Spleen (tissue), 11 donors: Measurements from ENCODE around the gene F13B. TPM values are rescaled to one million over a fixed set of nuclear protein-coding genes. Genes with fewer than 3 reads are reported as not detected.

Experiments used
- DNase-seq: peaks from one replicate; pipeline ENCODE4 v3.0.0-alpha.2; 2020
- H3K27ac ChIP-seq, 8 donors: fragments of 200-600 bp; sonication (generic) in 7 of 8; 1 replicate in 4 of 8; 2 replicates in 4 of 8; pipeline versions ENCODE4 v1.5.0 to v1.8.0; 2016 to 2021; ENCODE audit warnings: inconsistent platforms in 4 of 8, mild to moderate bottlenecking in 4 of 8, moderate library complexity in 1 of 8
- H3K27me3 ChIP-seq, 7 donors: fragments of 200-600 bp; sonication (generic) in 6 of 7; replicated peaks in 1 of 7; 1 replicate in 4 of 7; 2 replicates in 3 of 7; pipeline versions ENCODE4 v1.5.0 to v1.8.0; 2016 to 2021; ENCODE audit warnings: inconsistent platforms in 3 of 7, mild to moderate bottlenecking in 1 of 7
- H3K36me3 ChIP-seq, 6 donors: fragments of 200-600 bp; sonication (generic) in 5 of 6; 1 replicate in 4 of 6; 2 replicates in 2 of 6; pipeline versions ENCODE4 v1.5.0 to v1.8.0; 2016 to 2021; ENCODE audit warnings: inconsistent platforms in 2 of 6
- H3K4me1 ChIP-seq, 6 donors: fragments of 200-600 bp; sonication (generic) in 5 of 6; 1 replicate in 3 of 6; 2 replicates in 3 of 6; pipeline versions ENCODE4 v1.5.0 to v1.8.0; 2016 to 2021; ENCODE audit warnings: inconsistent platforms in 3 of 6
- H3K4me3 ChIP-seq, 8 donors: fragments of 200-600 bp; sonication (generic) in 7 of 8; 1 replicate in 4 of 8; 2 replicates in 4 of 8; pipeline versions ENCODE4 v1.5.0 to v1.8.0; 2016 to 2021; ENCODE audit warnings: inconsistent platforms in 4 of 8, mild to moderate bottlenecking in 4 of 8, moderate library complexity in 2 of 8
- H3K9me3 ChIP-seq, 8 donors: fragments of 200-600 bp; sonication (generic) in 7 of 8; 1 replicate in 4 of 8; 2 replicates in 4 of 8; pipeline versions ENCODE4 v1.5.0 to v1.8.0; 2016 to 2021; ENCODE audit warnings: inconsistent platforms in 4 of 8
- POLR2A ChIP-seq, 3 donors: fragments of 450-650 bp; IDR thresholded peaks; one replicate each; pipeline ENCODE4 v1.5.1; 2017; ENCODE audit warnings: antibody characterized with exemption in 3 of 3, mild to moderate bottlenecking in 1 of 3
- POLR2AphosphoS5 ChIP-seq, 3 donors: sonication (generic); formaldehyde crosslinking; IDR thresholded peaks; one replicate each; pipeline ENCODE4 v1.5.1; 2017; ENCODE audit warnings: antibody characterized with exemption in 3 of 3
- WGBS, 5 donors: extraction: QIAGEN DNeasy Blood & Tissue Kit in 3 of 5; methylation state at CpG; one replicate each; pipeline versions ENCODE4 v1.1.5 to v1.1.7; 2013 to 2018; 5-methylcytosine and 5-hydroxymethylcytosine counted together
- intact Hi-C: fragments of 100-400 bp; cut with DNase I; formaldehyde crosslinking; loops from one replicate; pipeline ENCODE4 v1.15.0; 2023; ENCODE audit warnings: low total_unique reads
- polyA plus RNA-seq, 3 donors: library from polyadenylated mRNA; stranded (reverse); fragments of 200-250 nt; gene quantifications; one replicate each; pipeline ENCODE4 v1.2.1, GENCODE V29; 2013
- total RNA-seq, 7 donors: library from RNA; depleted of rRNA in 3 of 7; stranded (reverse); fragments of >200 nt in 3 of 7; fragmentation: NEBNext Ultra II Directional in 4 of 7; extraction: Animal tissue kit (Norgen Biotek cat#: 25700) in 4 of 7; gene quantifications; one replicate each; pipeline versions ENCODE4 v1.1.0 to v1.2.1, GENCODE V29; 2016 to 2021
- TF ChIP-seq, protein P1 (sequence below), 11 experiments: fragments of 200-600 bp in 7 of 11; fragments of 450-650 bp in 4 of 11; sonication (generic) in 4 of 11; IDR thresholded peaks in 8 of 11; conservative IDR thresholded peaks in 3 of 11; 1 replicate in 7 of 11; 2 replicates in 4 of 11; pipeline versions ENCODE4 v1.4.0 to v1.8.0; 2016 to 2021; ENCODE audit warnings: antibody characterized with exemption in 11 of 11, inconsistent platforms in 4 of 11, mild to moderate bottlenecking in 1 of 11
- donor health status: healthy with polysubstance abuse.
- donor health status: DM: no; HTN: no; CAD: no; lungs with moderate emphysema.
- donor health status: DM: no; HTN: no; CAD: no.
- donor health status: Bipolar disorder and iron deficiency.
- donor health status: healthy.
- donor health status: DM: no; HTN: no; CAD: no.
- donor health status: DM: yes; HTN: yes; CAD: no.

F13B gene
- total and polyA plus RNA-seq, 10 donors = not detected

DNA sequence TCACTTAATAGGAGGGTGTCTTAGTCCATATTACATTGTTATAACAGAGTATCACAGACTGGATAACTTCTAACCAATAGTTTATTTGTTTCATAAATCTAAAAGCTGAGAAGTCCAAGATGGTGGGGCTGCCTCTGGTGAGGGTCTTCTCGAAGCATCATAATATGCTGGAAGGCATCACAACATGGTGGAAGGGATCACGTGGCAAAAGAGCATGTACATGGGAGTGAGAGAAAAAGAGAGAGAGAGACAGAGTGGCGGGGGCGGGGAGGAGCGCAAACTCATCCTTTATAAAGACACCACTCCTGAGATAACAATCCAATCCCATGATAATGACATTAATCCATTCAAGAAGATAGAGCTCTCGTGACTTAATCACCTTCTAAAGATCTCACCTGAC lies 58.2 kb downstream of the F13B start:
- Histone ChIP-seq H3K36me3 (no peaks in the 10 kb centered on the region), H3K9me3 (peaks cover 0 to 17% (median 9%) of the 10 kb centered on the region in 8 donors), H3K27ac (no peak overlapping the region), H3K27me3 (no peaks in the 10 kb centered on the region), H3K4me3 (no peak overlapping the region), H3K4me1 (no peaks in the 10 kb centered on the region)
- WGBS, 5 donors = 84 to 94% (median 90%) methylated on average over 6 of the region's 6 CpGs
- no peak for DNase-seq
- intact Hi-C loops = no loop called here
- no peak for TF ChIP-seq POLR2A (IDR thresholded peaks at IDR 0.05)
- TF ChIP-seq POLR2AphosphoS5 (IDR thresholded peaks at IDR 0.05) = no peak
- TF ChIP-seq, protein P1, sequence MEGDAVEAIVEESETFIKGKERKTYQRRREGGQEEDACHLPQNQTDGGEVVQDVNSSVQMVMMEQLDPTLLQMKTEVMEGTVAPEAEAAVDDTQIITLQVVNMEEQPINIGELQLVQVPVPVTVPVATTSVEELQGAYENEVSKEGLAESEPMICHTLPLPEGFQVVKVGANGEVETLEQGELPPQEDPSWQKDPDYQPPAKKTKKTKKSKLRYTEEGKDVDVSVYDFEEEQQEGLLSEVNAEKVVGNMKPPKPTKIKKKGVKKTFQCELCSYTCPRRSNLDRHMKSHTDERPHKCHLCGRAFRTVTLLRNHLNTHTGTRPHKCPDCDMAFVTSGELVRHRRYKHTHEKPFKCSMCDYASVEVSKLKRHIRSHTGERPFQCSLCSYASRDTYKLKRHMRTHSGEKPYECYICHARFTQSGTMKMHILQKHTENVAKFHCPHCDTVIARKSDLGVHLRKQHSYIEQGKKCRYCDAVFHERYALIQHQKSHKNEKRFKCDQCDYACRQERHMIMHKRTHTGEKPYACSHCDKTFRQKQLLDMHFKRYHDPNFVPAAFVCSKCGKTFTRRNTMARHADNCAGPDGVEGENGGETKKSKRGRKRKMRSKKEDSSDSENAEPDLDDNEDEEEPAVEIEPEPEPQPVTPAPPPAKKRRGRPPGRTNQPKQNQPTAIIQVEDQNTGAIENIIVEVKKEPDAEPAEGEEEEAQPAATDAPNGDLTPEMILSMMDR (IDR thresholded peaks at IDR 0.05 in 8 of 11, conservative IDR thresholded peaks at IDR 0.05 in 3 of 11) = no peak

DNA sequence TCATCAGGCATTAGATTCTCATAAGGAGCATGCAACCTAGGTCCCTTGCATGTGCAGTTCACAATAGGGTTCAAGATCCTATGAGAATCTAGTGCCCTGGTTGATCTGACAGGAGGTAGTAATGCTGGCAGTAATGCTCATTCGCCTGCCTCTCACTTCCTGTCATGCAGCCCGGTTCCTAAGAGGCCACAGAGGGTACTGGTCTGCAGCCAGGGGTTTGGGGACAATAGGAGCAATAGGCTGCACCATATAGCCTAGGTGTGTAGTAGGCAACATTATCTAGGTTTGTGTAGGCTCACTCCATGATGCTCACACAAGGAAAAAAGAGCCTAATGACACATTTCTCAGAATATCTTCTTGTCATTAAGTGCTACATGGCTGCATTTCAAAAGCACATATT lies 63.9 kb downstream of the F13B start:
- WGBS, 5 donors = 45 to 90% (median 52%) methylated on average over 2 of the region's 2 CpGs
- intact Hi-C loops = no loop called here
- DNase-seq = no peak
- Histone ChIP-seq H3K27me3 (no peaks in the 10 kb centered on the region), H3K36me3 (no peaks in the 10 kb centered on the region), H3K4me1 (no peaks in the 10 kb centered on the region), H3K4me3 (no peak overlapping the region), H3K27ac (no peak overlapping the region), H3K9me3 (no peaks in the 10 kb centered on the region)
- TF ChIP-seq, protein P1 (IDR thresholded peaks at IDR 0.05 in 8 of 11, conservative IDR thresholded peaks at IDR 0.05 in 3 of 11) = no peak
- TF ChIP-seq POLR2A (IDR thresholded peaks at IDR 0.05) (no peak), POLR2AphosphoS5 (IDR thresholded peaks at IDR 0.05) (no peak)

DNA sequence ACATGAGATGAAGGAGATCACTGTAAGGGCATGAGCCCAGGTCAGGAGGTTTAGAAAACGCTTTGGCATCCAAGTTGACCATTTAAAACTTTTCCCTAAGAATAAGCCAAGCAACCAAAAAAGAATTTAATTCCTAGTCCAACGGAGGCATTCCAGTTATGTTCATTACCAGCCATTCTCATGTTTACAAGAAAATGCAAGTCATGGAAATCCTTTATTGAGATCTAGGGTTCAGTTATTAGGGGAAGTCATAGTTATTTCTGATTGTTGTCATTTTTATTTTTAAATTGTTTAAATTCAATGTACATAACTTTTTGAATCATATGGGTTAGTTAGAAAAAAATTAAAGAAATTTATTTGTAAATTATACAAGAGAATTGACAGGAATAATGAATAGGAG lies 65.2 kb downstream of the F13B start:
- no peak overlapping the region for H3K4me3 ChIP-seq
- H3K36me3 ChIP-seq = no peaks in the 10 kb centered on the region
- TF ChIP-seq, protein P1 (IDR thresholded peaks at IDR 0.05 in 8 of 11, conservative IDR thresholded peaks at IDR 0.05 in 3 of 11) = no peak
- no peak for TF ChIP-seq POLR2A (IDR thresholded peaks at IDR 0.05)
- TF ChIP-seq POLR2AphosphoS5 (IDR thresholded peaks at IDR 0.05) = no peak
- WGBS, 5 donors = 76 to 86% (median 83%) methylated on average over 2 of the region's 2 CpGs
- H3K27ac ChIP-seq = no peak overlapping the region
- H3K9me3 ChIP-seq = no peaks in the 10 kb centered on the region
- no peaks in the 10 kb centered on the region for H3K27me3 ChIP-seq
- intact Hi-C loops = no loop called here
- H3K4me1 ChIP-seq = no peaks in the 10 kb centered on the region
- no peak for DNase-seq

DNA sequence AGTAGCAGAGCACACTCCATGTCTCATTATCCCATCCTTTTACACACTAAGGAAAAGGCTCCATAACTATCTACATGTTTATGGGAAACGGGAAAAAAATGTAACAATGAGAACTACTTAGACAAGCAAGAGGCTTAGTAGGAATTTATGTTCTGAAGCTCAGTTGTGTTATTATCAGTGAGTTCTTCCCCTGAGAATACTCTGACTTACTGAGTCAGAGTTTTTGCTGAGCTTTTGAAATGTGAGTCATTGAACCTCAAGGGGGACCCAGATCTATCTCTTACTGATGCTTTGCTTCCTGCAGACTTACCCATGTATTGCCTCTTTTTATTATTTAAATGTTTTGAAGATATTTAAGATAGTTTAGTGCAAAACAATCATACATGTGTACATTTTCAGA lies 69.6 kb downstream of the F13B start:
- DNase-seq = no peak
- WGBS, 5 donors = 84 to 93% (median 87%) methylated on average over 1 of the region's 1 CpG
- H3K4me3 ChIP-seq = no peak overlapping the region
- TF ChIP-seq, protein P1 (IDR thresholded peaks at IDR 0.05 in 8 of 11, conservative IDR thresholded peaks at IDR 0.05 in 3 of 11) = no peak
- TF ChIP-seq POLR2AphosphoS5 (IDR thresholded peaks at IDR 0.05) = no peak
- no peak for TF ChIP-seq POLR2A (IDR thresholded peaks at IDR 0.05)
- H3K36me3 ChIP-seq = no peaks in the 10 kb centered on the region
- no peak overlapping the region for H3K27ac ChIP-seq
- H3K9me3 ChIP-seq = no peaks in the 10 kb centered on the region
- intact Hi-C loops = no loop called here
- no peaks in the 10 kb centered on the region for H3K27me3 ChIP-seq
- H3K4me1 ChIP-seq = no peaks in the 10 kb centered on the region
